ENCODE data around the gene MAGI2. TPM values are rescaled to one million over a fixed set of nuclear protein-coding genes. Genes with fewer than 3 reads are reported as not detected.

MAGI2 gene
- total and polyA plus RNA-seq, 2 experiments from 2014 or later: 10.4 to 26.4 TPM

- TF ChIP-seq JUNB (IDR thresholded peaks at IDR 0.05; ENCODE audit: unreplicated experiment) (no peak), ZNF462 (CRISPR knock-in tag; IDR thresholded peaks at IDR 0.05) (no peak), ZNF114 (CRISPR knock-in tag; IDR thresholded peaks at IDR 0.05) (no peak), CTCF (conservative IDR thresholded peaks at IDR 0.05; ENCODE audit: low read depth in 2 of 2) (no peak), CREB1 (CRISPR knock-in tag; IDR thresholded peaks at IDR 0.05; ENCODE audit: low read depth) (no peak)
- no peak overlapping the region for H3K4me3 Mint-ChIP-seq
- H3K36me3 ChIP-seq (ENCODE audit: insufficient read depth): no peaks in the 10 kb centered on the region
Measured at GRCh38 chr7:78370936-78371335, 1082.5 kb downstream of the MAGI2 start.

More at GRCh38 chr7:78370936-78371335, 1082.5 kb downstream of the MAGI2 start:
- H4K20me1 ChIP-seq (replicated peaks; ENCODE audit: insufficient read depth): no peaks in the 10 kb centered on the region
- H3K79me2 ChIP-seq (replicated peaks; ENCODE audit: insufficient read depth): no peaks in the 10 kb centered on the region
- Mint-ChIP-seq H3K27me3 (ENCODE audit: insufficient read depth, low read depth, poor library complexity) (no peaks in the 10 kb centered on the region), H3K27ac (no peak overlapping the region), H3K4me1 (no peaks in the 10 kb centered on the region), H3K36me3 (ENCODE audit: low read depth) (no peaks in the 10 kb centered on the region), H3K9me3 (no peaks in the 10 kb centered on the region)
- H3K4me3 ChIP-seq: no peak overlapping the region
- H2AFZ ChIP-seq: no peak overlapping the region
- no peaks in the 10 kb centered on the region for H3K4me1 ChIP-seq (ENCODE audit: insufficient read depth)
- no peak overlapping the region for H3K4me2 ChIP-seq
- H3K9me2 ChIP-seq (ENCODE audit: insufficient read depth): no peaks in the 10 kb centered on the region
- H3K27ac ChIP-seq (ENCODE audit: low read depth): no peak overlapping the region
- no peaks in the 10 kb centered on the region for H3F3A ChIP-seq (replicated peaks; ENCODE audit: low read depth)
- ATAC-seq (no peak), DNase-seq (ENCODE audit: low spot score) (no peak)
- H3K27me3 ChIP-seq (ENCODE audit: insufficient read depth): no peaks in the 10 kb centered on the region
